AML-193 (cell line): ENCODE measurements around the gene ATP2A3.

Source experiments
- DNase-seq, 2 experiments: peaks; one replicate each; lab custom pipeline; 2025; lab: John Stamatoyannopoulos, UW

The ATP2A3 gene

GRCh38 chr17:3910420-3911270, 53.6 kb downstream of the ATP2A3 start:
- DNase-seq, result no peak

- no peak for DNase-seq
Observed at GRCh38 chr17:3909257-3909656, 55.0 kb downstream of the ATP2A3 start.

GRCh38 chr17:3907483-3908216, 56.6 kb downstream of the ATP2A3 start:
- DNase-seq, result no peak

GRCh38 chr17:3906881-3907280, 57.4 kb downstream of the ATP2A3 start:
- no peak for DNase-seq

DNA sequence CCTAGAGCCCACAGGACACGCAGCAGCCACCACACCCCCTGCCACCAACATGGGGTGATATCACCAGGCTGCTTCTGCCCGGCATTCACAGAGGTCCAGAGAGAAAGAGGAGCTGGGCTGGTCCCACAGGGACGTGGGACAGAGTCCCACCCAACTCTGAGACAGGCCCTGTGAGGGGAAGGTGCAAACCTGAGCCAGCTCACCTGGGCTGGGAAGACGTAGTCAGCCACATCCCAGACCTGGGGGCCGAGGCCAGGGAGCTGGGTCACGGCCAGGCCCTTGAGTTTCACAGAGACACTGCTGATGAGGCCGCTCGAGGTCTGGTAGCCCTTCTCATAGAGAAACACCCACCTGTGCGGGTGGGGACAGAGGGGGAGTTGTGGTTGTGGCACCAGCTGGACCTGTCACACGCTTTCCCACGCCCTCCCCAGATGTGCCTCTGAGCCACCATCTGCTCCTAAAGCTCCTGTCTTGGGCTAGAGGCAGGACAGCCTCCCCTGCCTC, 59.2 kb downstream of the ATP2A3 start:
- DNase-seq, result no peak

DNA sequence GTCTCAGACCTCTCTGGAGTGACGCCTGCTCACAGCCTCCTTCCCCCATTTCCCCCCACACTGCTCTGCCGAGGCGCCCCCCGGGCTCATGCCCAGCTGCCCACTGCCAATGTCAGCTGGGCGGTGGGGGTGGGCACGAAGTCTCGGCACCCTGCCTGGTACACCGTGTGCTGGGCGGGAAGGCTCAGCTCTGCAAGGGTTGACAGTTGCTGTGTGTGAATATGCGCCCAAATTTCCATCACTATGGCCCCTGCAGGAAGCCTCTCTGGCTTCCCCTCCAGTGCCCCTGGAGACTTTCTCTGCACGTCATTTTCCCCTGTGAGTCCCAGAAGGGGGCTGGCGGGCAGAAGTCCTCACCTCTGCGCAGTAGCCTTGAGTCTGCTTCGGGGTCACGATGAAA, 59.7 kb downstream of the ATP2A3 start:
- DNase-seq, result no peak

DNA sequence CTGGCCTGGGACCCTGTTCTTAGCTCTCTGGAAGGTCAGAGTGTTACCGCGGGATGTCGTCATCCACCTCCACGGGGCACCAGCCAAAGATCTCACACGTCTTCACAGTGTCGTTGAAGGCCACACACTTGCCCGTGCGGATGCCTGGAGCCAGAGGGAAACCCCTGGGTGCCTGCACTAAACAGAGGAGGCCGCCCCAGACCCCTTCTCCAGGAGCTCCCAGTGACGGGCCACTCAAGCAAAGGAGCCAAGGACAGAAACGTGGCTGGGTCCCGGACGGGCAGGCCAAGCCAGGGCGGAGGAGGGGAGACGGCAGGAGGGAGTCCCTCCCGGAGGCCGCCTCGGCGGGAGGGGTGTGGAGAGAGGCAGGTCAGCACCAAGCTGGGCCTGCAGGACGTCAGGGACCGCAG, 60.4 kb downstream of the ATP2A3 start:
- DNase-seq, result no peak

DNA sequence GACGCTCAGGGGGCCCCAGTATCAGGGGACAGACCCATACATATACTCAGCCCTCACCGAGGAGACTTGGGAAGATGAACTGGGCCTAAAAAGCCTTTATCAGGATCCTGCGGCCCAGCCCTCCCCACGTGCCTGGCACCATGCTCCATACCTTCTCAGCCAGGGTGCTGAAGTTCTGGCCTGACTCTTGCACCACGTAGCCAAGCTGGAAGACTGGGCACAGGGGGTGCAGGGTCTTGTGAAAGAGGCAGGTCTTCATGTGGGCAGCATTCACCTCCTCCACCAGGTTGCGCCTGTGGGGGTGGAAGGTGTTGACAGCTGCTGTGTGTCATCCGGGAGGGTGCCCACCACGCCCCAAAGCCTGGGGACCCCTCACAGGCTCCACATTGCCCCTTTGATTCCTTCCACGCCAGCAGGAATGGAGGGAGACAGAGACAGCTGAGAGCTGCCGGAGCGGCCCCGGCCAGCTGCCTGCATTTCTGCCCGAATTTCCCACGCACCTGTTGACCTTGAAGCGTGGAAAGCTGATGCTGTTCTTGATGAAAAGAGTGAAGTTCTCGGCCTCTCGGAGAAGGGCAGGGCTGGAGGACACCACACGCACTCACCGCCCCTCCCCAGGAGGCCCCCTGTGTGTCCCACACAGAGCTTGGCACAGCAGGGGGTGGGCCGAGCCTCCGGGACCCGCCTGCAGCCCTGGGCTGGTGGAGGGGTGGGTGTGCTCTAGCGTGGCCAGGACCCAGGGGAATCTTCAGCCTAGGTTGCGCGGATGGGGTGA, 61.0 kb downstream of the ATP2A3 start:
- DNase-seq, result no peak

DNA sequence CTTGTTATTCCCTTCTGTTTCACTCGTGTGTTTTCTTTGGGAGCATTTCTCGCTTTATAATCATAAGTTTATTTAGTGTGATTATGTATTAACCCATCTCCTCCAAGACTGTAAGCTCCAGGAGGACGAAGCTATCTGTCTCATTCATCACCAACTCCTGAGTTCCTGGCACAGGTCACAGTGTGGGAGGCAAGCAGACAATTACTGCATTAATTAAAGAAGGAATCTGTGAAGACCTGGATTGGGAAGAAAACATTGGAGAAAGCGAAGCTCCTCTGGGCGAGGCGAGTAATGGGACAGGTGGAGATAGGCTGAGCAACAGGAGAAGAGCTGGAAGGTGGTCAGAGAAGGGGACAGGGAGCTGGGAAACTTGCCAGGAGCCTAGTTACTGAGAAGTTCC, 63.6 kb downstream of the ATP2A3 start:
- DNase-seq, result no peak

DNA sequence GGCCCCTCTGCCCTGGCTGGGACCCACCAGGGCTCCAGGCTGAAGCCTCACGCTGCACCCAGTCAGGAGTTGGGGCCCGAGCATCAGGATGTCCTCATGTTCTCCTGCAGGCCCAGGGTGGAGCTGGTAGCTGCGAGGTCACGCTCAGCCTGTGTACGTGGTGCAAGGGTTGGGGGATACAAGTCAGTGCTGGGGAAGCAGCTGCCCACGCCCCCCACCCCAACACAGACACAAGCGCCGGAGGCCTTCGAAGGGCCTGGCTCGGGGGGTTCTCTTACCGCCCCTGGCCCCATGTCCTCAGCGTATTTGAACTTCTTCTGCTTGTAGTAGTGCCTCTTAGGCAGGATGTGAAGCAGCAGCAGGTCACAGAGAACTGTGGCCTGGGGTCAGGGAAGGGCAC, 66.5 kb downstream of the ATP2A3 start:
- no peak for DNase-seq

- DNase-seq, result no peak
Observed at GRCh38 chr17:3896968-3897235, 67.3 kb downstream of the ATP2A3 start.

GRCh38 chr17:3896108-3896967, 67.9 kb downstream of the ATP2A3 start:
- no peak for DNase-seq

GRCh38 chr17:3895354-3895753, 68.9 kb downstream of the ATP2A3 start:
- DNase-seq, result no peak

DNA sequence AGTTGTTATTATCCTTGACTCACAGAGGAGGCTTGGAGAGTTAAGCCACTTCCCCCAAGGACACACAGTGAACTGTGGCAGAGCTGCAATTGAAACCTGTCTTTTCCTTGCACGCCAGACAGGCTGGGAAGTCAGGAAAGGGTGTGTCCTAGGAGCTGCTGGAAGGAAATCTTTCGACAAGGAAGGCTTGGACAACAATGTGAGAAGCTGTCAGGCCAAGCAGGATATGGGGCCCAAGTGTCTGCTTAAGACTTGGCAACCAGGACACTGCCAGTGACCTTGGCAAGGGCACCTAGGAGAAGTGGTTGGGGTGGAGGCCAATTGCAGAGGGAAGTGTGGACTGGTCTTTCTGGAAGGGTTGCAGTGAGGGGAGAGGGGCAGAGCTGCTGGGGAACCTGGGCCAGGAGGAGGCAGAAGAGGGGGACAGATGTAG, 69.3 kb downstream of the ATP2A3 start:
- DNase-seq, result no peak

GRCh38 chr17:3894188-3894587, 70.0 kb downstream of the ATP2A3 start:
- DNase-seq, result no peak

- no peak for DNase-seq
Observed at GRCh38 chr17:3893720-3894116, 70.5 kb downstream of the ATP2A3 start.

DNA sequence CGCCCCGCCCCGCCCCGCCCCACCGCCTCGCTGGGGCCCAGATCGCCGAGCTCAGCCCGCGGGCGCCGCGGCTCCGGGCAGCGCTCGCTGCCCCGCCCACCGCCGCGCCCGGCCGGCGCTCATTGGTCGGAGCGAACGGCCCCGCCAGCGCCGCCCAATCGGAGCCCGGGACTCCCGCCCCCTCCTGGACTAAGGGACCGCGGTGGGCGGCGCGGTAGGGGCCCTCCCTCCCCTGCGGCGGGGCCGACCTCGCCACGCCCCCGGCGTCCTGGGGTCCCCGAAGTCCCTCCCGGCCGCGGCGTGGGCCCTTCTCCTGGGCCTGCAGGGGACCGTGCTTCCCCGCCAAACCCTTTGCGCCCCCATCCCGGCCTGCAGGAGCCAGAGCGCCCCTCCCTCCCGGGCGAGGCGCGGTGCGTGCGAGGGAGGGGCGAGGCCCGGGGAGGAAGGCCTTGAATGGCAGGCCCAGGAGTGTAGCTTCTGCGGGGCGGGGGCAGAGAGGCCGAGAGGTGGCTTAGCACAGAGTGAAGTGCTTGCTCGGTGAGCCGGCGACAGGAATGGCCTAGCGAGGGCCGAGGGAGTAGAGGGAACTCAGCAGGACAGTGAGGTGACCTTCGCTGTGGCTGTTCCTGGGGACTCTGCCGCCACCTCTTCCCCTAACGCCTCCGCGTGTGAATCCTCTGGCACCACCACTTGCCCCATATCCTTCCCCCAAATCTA, 71.1 kb downstream of the ATP2A3 start, which contains the start of gene CAMKK1:
Gene CAMKK1, minus strand, starts transcription at position 51 of the 717 bp plus-strand sequence. CDS start 7,366 bp downstream, outside the sequence.
- peak; percentile 51 to 54 for DNase-seq

- peak; percentile 35 to 42 for DNase-seq
Observed at GRCh38 chr17:3892095-3892998, 71.9 kb downstream of the ATP2A3 start.

- no peak for DNase-seq
Observed at GRCh38 chr17:3891626-3892094, 72.6 kb downstream of the ATP2A3 start.

GRCh38 chr17:3890878-3891219, 73.4 kb downstream of the ATP2A3 start:
- DNase-seq, result no peak
